Endometrial microvascular endothelial cells (primary cell): Measurements from ENCODE around the gene EPYC. TPM values are rescaled to one million over a fixed set of nuclear protein-coding genes. Genes with fewer than 3 reads are reported as not detected.

Experiments used
- in situ Hi-C: cut with HindIII; loops from 2 replicates; pipeline ENCODE4 v1.10.0; 2017; ENCODE audit warnings: low sequenced_read_pairs, low pct_unique_long_range_greater_than_20kb; ENCODE audit errors: inconsistent ontology term
- total RNA-seq: library from RNA; depleted of rRNA; stranded (reverse); fragments of >200 nt; gene quantifications from one replicate; pipeline ENCODE4 v1.2.3, GENCODE V29; 2015; ENCODE audit errors: inconsistent ontology term

Gene EPYC
- total RNA-seq, 1 donor from 2014 or later, result not detected

DNA sequence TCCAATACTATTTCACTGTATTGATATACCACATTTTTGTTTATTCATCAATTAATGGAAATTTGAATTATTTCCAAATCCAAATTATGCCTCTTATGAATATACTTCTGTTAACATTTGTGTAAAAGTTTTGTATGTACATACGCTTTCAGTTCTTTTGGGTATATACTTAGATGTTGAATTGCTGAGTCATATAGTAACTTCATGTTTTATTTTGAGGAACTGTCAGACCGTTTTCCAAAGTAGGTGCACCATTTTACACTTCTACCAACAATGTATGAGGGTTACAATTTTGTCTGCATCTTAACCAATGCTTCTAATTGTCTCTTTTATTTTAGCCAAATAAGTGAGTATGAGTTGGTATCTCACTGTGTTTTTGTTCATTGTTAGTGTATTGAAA, 39.6 kb downstream of the EPYC start:
- in situ Hi-C loops, result no loop called here

DNA sequence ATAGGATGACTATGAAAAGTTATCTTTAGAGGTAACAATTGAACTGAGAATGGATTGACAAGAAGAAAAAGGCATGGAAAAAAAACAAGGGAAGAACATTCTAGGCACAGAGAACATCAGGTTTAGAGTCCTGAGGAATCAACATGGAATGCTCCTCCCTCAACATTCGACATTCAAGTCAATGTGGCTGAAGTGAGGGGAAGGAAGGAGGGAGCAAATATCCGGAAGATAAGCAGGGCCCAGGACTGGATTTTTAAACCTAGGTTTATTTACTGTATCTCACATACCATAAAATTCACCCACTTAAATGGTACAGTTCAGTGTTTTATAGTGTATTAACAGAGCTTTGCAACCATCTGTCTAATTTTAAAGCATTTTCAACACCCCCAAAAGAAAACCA, 40.2 kb downstream of the EPYC start:
- in situ Hi-C loops, result no loop called here

DNA sequence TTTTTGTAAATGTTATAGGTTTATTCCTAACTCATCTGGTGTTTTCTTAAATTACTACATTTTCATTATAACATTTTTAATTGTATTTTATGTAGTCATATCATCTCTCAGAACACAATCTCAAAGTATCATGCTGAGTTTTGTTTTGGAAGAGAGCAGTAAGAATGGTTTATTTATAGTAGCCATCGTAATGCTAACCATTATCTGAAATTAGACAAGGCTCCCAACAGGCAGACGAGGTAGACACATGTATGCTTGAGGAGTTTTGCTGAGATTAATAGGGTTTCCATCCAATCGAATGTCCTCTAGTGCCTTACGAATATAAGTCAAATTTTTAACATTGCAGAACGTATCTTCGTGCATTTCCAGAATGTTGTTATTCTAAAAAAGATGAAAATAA, 40.8 kb downstream of the EPYC start:
- in situ Hi-C loops, result no loop called here

DNA sequence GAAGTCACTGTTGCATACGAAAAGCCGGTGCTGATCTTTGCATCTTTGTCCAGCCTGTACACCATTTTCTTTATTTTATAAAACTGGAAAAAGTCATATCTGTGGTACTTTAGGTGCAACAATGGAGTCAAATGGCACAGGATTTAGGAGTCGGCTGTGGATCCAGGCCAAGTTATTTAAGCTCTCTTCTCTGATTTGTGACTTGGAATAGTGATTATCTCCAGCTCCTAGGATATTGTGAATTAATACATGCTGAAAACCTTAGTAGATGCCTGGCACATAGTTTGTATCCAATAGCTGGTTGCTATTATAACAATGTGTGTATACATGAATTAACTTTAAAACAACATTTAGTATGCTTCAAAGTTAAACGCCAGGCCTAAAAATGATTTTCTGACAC, 43.6 kb downstream of the EPYC start:
- in situ Hi-C loops, result no loop called here

DNA sequence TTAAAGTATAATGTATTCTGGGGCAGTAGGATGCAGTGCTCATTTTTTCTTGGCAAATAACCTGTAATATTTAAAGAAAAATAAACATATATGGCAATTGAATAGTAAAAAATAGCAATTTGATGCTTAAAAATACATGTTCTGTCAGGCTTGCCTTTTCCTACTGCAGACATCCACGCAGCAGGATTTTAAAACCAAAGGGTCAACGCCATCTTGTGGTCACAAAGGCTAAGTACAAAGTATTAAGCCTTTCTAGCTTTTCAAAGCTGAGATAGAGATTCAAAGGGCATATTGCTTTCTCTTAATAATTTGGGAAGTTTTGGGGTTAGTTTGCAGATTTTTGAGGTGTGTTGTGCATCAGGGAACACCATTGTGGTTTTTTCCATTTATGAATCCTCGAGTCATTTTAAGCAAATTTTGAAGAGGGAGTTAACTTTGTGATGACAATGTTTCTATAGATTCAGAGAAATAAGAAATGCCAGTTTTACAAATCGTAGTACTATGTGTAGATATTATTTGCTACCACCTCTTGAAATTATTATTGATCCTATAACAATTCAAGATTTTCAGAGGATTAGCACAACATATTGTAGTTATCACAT, 45.1 kb downstream of the EPYC start:
- in situ Hi-C loops, result no loop called here

GRCh38 chr12:90959032-90959431, 45.7 kb downstream of the EPYC start:
- in situ Hi-C loops, result no loop called here

DNA sequence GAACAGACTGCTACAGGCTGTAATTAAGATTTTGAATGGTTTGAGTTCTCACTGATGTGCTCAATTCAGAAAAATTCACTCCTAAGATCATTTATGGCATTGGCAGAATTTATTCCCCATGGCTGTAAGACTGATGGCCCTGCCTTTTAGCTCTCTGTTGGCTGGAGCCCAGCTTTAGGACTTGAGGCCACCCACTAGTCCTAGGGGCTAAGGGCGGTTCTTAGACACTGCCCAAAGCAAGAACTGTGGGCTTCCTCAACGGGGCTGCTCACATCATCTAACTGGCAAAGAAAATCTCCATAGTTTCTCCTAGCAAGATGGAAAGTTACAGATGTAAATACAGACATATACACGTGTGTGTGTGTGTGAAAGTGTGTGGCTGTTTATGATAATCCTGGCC, 46.4 kb downstream of the EPYC start:
- in situ Hi-C loops, result no loop called here

GRCh38 chr12:90954921-90955320, 49.9 kb downstream of the EPYC start, which contains the start of gene CCER1:
TSS of gene CCER1 (minus strand) at chr12:90955176. CDS start at chr12:90954742, 434 bp downstream.
- in situ Hi-C loops, result no loop called here

- in situ Hi-C loops, result no loop called here
Measured at GRCh38 chr12:90954428-90954827, 50.3 kb downstream of the EPYC start.

DNA sequence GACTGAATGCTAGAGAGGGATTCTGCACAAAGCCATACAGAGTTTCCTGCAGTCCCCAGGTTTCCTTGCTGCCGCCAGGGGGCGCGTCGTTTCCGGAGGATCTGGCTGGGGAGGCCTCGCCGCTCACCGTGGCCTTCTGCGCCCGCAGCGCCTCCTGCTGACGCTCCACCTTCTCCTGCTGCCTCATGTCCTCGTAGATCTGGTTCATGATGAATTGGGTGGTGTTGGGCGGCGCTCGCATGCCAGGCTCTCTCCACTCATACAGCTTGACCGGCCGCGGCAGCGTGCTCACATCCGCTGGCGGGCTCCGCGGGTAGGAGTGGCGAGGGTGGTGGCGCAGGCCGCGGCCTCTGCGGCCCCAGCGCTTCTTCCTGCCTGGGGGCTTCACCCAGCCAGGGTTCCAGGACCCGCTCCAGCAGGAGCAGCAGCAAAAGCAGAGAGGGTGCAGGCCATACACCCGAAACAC, 50.8 kb downstream of the EPYC start:
- in situ Hi-C loops, result no loop called here

- in situ Hi-C loops, result no loop called here
Measured at GRCh38 chr12:90951432-90952105, 53.2 kb downstream of the EPYC start.

GRCh38 chr12:90947869-90948268, 56.9 kb downstream of the EPYC start:
- in situ Hi-C loops, result no loop called here

GRCh38 chr12:90945070-90945649, 59.6 kb downstream of the EPYC start:
- in situ Hi-C loops, result no loop called here

DNA sequence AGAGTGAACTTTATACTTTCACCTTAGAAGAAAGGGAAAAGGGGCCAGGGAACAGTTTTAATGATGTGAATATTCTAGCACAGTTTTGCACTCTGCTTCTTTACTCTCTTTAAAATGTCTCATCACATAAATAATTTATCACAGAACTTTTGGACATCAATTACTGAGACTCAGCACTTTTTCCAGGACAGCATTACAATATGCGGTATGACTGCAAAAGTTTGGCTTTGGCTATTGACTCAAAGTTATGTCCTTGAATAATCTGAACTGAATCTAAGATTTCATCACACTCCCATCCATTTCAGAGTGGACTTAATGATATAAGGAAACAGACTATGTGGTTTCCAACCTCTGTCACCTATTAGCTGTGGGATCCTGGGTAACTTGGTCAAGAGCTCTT, 61.5 kb downstream of the EPYC start:
- in situ Hi-C loops, result no loop called here

DNA sequence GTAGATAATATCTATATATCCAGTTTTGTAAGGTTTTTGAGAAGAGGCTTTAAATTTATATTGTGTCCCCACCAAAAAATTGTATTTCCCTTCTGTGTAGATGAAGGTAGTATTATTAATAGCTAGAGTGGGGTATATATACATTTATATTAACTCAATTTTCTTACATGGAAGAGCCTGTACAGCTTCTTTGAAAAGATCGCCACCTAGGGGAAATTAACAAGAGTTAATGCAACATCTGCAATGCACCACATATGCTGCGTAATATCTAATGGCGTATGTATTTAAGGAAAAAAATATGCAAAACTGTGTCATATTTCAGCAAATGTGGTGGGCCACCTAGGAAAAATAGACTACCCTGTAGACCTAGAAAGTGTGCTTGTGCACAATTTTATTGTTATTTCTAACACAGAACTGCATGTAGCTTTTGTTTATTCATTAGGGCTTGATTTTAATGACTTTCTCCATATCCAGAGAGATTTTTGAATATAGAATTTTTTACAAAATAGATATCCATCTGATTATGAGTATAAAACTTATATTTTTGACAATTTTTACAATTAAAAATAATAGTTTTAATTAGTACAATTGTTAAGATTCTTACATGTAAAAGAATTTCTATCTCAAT, 63.8 kb downstream of the EPYC start:
- in situ Hi-C loops, result no loop called here

GRCh38 chr12:90939382-90939781, 65.4 kb downstream of the EPYC start:
- in situ Hi-C loops, result no loop called here

DNA sequence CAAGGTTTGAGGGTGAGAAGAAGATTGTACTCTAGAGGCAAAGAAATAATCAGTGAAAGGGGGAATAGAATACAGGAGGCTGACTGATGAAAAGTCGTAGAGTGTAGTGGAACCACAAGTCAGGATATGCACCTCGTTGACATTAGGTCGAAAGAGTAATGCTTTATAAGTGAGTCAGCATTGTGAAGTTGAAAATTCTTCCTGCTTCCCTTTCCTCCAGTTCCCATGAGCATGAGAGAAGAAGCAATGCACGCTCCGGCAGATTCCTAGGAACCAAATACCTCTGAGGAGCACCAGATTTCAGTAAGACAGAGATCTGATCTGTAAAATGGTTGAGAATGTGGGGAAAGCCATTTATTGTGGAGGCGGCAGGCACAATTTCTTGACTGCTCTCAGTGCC, 66.3 kb downstream of the EPYC start:
- in situ Hi-C loops, result no loop called here

GRCh38 chr12:90937651-90938050, 67.1 kb downstream of the EPYC start:
- in situ Hi-C loops, result no loop called here

DNA sequence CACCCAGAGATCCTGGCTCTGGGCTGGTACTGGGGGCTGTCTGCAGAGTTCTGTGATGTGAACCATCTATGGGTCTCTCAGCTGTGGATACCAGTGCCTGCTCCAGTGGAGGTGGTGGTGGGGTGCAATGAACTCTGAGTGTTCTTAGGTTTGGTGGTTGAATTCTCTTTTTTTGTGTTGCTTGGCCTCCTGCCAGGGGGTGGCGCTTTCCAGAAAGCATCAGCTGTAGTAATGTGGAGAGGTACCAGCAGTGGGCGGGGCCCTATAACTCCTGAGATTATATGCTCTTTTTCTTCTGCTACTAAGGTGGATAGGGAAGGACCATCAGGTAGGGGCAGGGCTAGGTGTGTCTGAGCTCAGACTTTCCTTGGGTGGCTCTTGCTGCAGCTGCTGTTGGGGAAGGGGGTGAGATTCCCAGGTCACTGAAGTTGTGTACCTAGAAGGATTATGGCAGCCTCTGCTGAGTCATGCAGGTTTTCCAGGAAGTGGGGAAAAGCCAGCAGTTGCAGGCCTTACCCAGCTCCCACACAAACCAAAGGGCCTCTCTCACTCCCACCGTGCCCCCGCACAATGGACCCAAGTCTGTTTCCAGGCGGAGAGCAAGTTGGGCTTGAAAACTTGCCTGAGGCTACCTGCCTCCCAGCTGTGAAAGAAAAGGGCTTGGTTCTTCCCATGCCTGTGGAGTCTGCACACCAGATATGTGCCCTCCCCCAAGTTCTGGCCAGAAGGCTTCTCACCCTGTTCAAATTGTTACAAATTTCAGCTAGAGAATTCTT, 68.4 kb downstream of the EPYC start:
- in situ Hi-C loops, result no loop called here
